ENCODE measurements around the gene FGD3.
"Not testable (repeated sequence)": the region's sequence is repeated elsewhere in the genome, so short reads cannot be mapped to it uniquely, and the experiment has no call there.

The FGD3 gene

GRCh38 chr9:93011114-93011513, 63.8 kb downstream of the FGD3 start:
- no peak for DNase-seq

GRCh38 chr9:93012963-93013855, 65.9 kb downstream of the FGD3 start:
- no peak for DNase-seq

GRCh38 chr9:93013856-93014582, 66.7 kb downstream of the FGD3 start:
- DNase-seq, result no peak

- DNase-seq, result not testable (repeated sequence)
These were observed 67.9 kb downstream of the FGD3 start for GRCh38 chr9:93015190-93015589.

GRCh38 chr9:93017621-93018020, 70.3 kb downstream of the FGD3 start:
- DNase-seq, result no peak

- DNase-seq, result no peak
These were observed 72.8 kb downstream of the FGD3 start for GRCh38 chr9:93020151-93020550.

- no peak for DNase-seq
These were observed 73.7 kb downstream of the FGD3 start for GRCh38 chr9:93020771-93021670.

GRCh38 chr9:93022066-93022465, 74.7 kb downstream of the FGD3 start:
- no peak for DNase-seq

GRCh38 chr9:93022721-93023520, 75.6 kb downstream of the FGD3 start:
- DNase-seq, result no peak

GRCh38 chr9:93023521-93023815, 76.1 kb downstream of the FGD3 start:
- DNase-seq, result no peak

- no peak for DNase-seq
These were observed 77.3 kb downstream of the FGD3 start for GRCh38 chr9:93024646-93024910.

- no peak for DNase-seq
These were observed 77.8 kb downstream of the FGD3 start for GRCh38 chr9:93024986-93025630.

GRCh38 chr9:93025736-93026135, 78.4 kb downstream of the FGD3 start:
- DNase-seq, result peak in 1 of 3 experiments; percentile 37

- no peak for DNase-seq
These were observed 79.3 kb downstream of the FGD3 start for GRCh38 chr9:93026640-93027039.

- no peak for DNase-seq
These were observed 80.4 kb downstream of the FGD3 start for GRCh38 chr9:93027750-93028149.

- DNase-seq, result no peak
These were observed 81.2 kb downstream of the FGD3 start for GRCh38 chr9:93028448-93029006.

GRCh38 chr9:93030642-93031628, 83.6 kb downstream of the FGD3 start:
- DNase-seq, result no peak

GRCh38 chr9:93031629-93032430, 84.5 kb downstream of the FGD3 start:
- DNase-seq, result no peak

GRCh38 chr9:93032545-93032944, 85.2 kb downstream of the FGD3 start:
- no peak for DNase-seq

- DNase-seq, result peak in 1 of 3 experiments; percentile 55
These were observed 86.2 kb downstream of the FGD3 start for GRCh38 chr9:93033531-93033930.

Measured in NCI-H1417 (cell line).